ENCODE measurements around the gene RFC1.
"Not testable (repeated sequence)": the region's sequence is repeated elsewhere in the genome, so short reads cannot be mapped to it uniquely, and the experiment has no call there.

RFC1 gene

GRCh38 chr4:39365830-39366771 lies at the start of gene RFC1:
TSS of gene RFC1 (minus strand) at chr4:39366362. CDS start at chr4:39366241, 121 bp downstream.
- Mint-ChIP-seq H3K9me3 (peaks cover 7 to 11% of the 10 kb centered on the region in 2 donors), H3K4me3 (peak within 1 kb of the TSS; percentile 95 to 98), H3K27ac (peak within 1 kb of the TSS; percentile 97), H3K4me1 (peaks cover 45% of the 10 kb centered on the region), H3K27me3 (no peaks in the 10 kb centered on the region)
- ATAC-seq (peak; percentile 95), DNase-seq (peak; percentile 91 to 92)

- H3K4me3 Mint-ChIP-seq = no peak overlapping the region
- no peaks in the 10 kb centered on the region for H3K9me3 Mint-ChIP-seq
- no peaks in the 10 kb centered on the region for H3K4me1 Mint-ChIP-seq
- no peaks in the 10 kb centered on the region for H3K27me3 Mint-ChIP-seq
- DNase-seq = no peak
- H3K27ac Mint-ChIP-seq = no peak overlapping the region
- ATAC-seq = no peak
Observed at GRCh38 chr4:39415678-39416283, 49.6 kb upstream of the RFC1 start.

GRCh38 chr4:39411561-39411960 lies 45.4 kb upstream of the RFC1 start:
- DNase-seq, H3K27me3 Mint-ChIP-seq, H3K4me3 Mint-ChIP-seq, H3K4me1 Mint-ChIP-seq, H3K27ac Mint-ChIP-seq, ATAC-seq, H3K9me3 Mint-ChIP-seq: not testable (repeated sequence)

GRCh38 chr4:39410415-39410814 lies 44.3 kb upstream of the RFC1 start:
- H3K9me3 Mint-ChIP-seq = no peaks in the 10 kb centered on the region
- H3K27me3 Mint-ChIP-seq = no peaks in the 10 kb centered on the region
- DNase-seq = no peak
- no peak overlapping the region for H3K4me3 Mint-ChIP-seq
- no peaks in the 10 kb centered on the region for H3K4me1 Mint-ChIP-seq
- H3K27ac Mint-ChIP-seq = no peak overlapping the region
- ATAC-seq = no peak

- H3K27ac Mint-ChIP-seq = no peak overlapping the region
- no peak for ATAC-seq
- no peaks in the 10 kb centered on the region for H3K4me1 Mint-ChIP-seq
- no peaks in the 10 kb centered on the region for H3K27me3 Mint-ChIP-seq
- no peak for DNase-seq
- H3K9me3 Mint-ChIP-seq = no peaks in the 10 kb centered on the region
- no peak overlapping the region for H3K4me3 Mint-ChIP-seq
Observed at GRCh38 chr4:39407584-39407885, 41.4 kb upstream of the RFC1 start.

GRCh38 chr4:39406763-39407583 lies 40.8 kb upstream of the RFC1 start, which contains the start of gene KLB:
TSS of gene KLB (plus strand) at chr4:39406930. CDS start at chr4:39406950, 20 bp downstream.
- H3K27ac Mint-ChIP-seq = no peak within 1 kb of the TSS
- H3K4me3 Mint-ChIP-seq = no peak within 1 kb of the TSS
- ATAC-seq (no peak), DNase-seq (no peak)
- no peaks in the 10 kb centered on the region for H3K27me3 Mint-ChIP-seq
- H3K4me1 Mint-ChIP-seq = no peaks in the 10 kb centered on the region
- no peaks in the 10 kb centered on the region for H3K9me3 Mint-ChIP-seq

GRCh38 chr4:39401640-39402039 lies 35.5 kb upstream of the RFC1 start:
- H3K4me3 Mint-ChIP-seq, ATAC-seq, H3K4me1 Mint-ChIP-seq, H3K9me3 Mint-ChIP-seq, H3K27me3 Mint-ChIP-seq, DNase-seq, H3K27ac Mint-ChIP-seq: not testable (repeated sequence)

GRCh38 chr4:39394706-39395105 lies 28.5 kb upstream of the RFC1 start:
- H3K9me3 Mint-ChIP-seq = no peaks in the 10 kb centered on the region
- no peaks in the 10 kb centered on the region for H3K27me3 Mint-ChIP-seq

GRCh38 chr4:39390603-39391002 lies 24.4 kb upstream of the RFC1 start:
- H3K9me3 Mint-ChIP-seq = no peaks in the 10 kb centered on the region
- no peak for ATAC-seq
- DNase-seq = no peak
- no peak overlapping the region for H3K27ac Mint-ChIP-seq
- no peaks in the 10 kb centered on the region for H3K27me3 Mint-ChIP-seq
- no peaks in the 10 kb centered on the region for H3K4me1 Mint-ChIP-seq
- no peak overlapping the region for H3K4me3 Mint-ChIP-seq

More at GRCh38 chr4:39394706-39395105, 28.5 kb upstream of the RFC1 start:
- ATAC-seq = no peak
- DNase-seq = no peak
- Mint-ChIP-seq H3K4me3 (no peak overlapping the region), H3K27ac (no peak overlapping the region), H3K4me1 (no peaks in the 10 kb centered on the region)

- DNase-seq (no peak), ATAC-seq (no peak)
- peaks cover 17% of the 10 kb centered on the region for H3K27me3 Mint-ChIP-seq
- no peaks in the 10 kb centered on the region for H3K4me1 Mint-ChIP-seq
- H3K9me3 Mint-ChIP-seq = peaks cover 8 to 16% of the 10 kb centered on the region in 2 donors
- H3K4me3 Mint-ChIP-seq = no peak overlapping the region
- H3K27ac Mint-ChIP-seq = no peak overlapping the region
Observed at GRCh38 chr4:39384563-39384962, 18.4 kb upstream of the RFC1 start.

GRCh38 chr4:39383690-39384089 lies 17.5 kb upstream of the RFC1 start:
- Mint-ChIP-seq H3K27me3 (peaks cover 20% of the 10 kb centered on the region), H3K4me3 (no peak overlapping the region), H3K27ac (no peak overlapping the region), H3K4me1 (no peaks in the 10 kb centered on the region), H3K9me3 (peaks cover 12 to 18% of the 10 kb centered on the region in 2 donors)
- DNase-seq = no peak
- ATAC-seq = no peak

GRCh38 chr4:39375478-39375877 lies 9.3 kb upstream of the RFC1 start:
- no peak overlapping the region for H3K27ac Mint-ChIP-seq
- DNase-seq (no peak), ATAC-seq (no peak)
- no peaks in the 10 kb centered on the region for H3K4me1 Mint-ChIP-seq
- H3K9me3 Mint-ChIP-seq = peaks cover 30 to 37% of the 10 kb centered on the region in 2 donors
- no peak overlapping the region for H3K4me3 Mint-ChIP-seq
- H3K27me3 Mint-ChIP-seq = peaks cover 12% of the 10 kb centered on the region

- H3K27ac Mint-ChIP-seq = not testable (repeated sequence)
Observed at GRCh38 chr4:39371209-39371608, 5.0 kb upstream of the RFC1 start.

GRCh38 chr4:39369301-39369700 lies 3.1 kb upstream of the RFC1 start:
- ATAC-seq (no peak), DNase-seq (no peak)
- peaks cover 23 to 24% of the 10 kb centered on the region in 2 donors for H3K9me3 Mint-ChIP-seq
- no peak overlapping the region for H3K27ac Mint-ChIP-seq
- no peak overlapping the region for H3K4me3 Mint-ChIP-seq
- H3K4me1 Mint-ChIP-seq = peaks cover 20% of the 10 kb centered on the region
- no peaks in the 10 kb centered on the region for H3K27me3 Mint-ChIP-seq

More at GRCh38 chr4:39371209-39371608, 5.0 kb upstream of the RFC1 start:
- peaks cover 23 to 24% of the 10 kb centered on the region in 2 donors for H3K9me3 Mint-ChIP-seq
- H3K4me1 Mint-ChIP-seq, ATAC-seq, DNase-seq, H3K4me3 Mint-ChIP-seq, H3K27me3 Mint-ChIP-seq: not testable (repeated sequence)

- no peak overlapping the region for H3K27ac Mint-ChIP-seq
- H3K27me3 Mint-ChIP-seq = no peaks in the 10 kb centered on the region
- no peak for DNase-seq
- H3K4me3 Mint-ChIP-seq = peak overlapping the region in 1 of 2 donors; percentile 31
- H3K4me1 Mint-ChIP-seq = peaks cover 38% of the 10 kb centered on the region
- H3K9me3 Mint-ChIP-seq = peaks cover 17 to 22% of the 10 kb centered on the region in 2 donors
- no peak for ATAC-seq
Observed at GRCh38 chr4:39367166-39367565, 1.0 kb upstream of the RFC1 start.

All from stimulated activated naive CD8-positive, alpha-beta T cell treated with anti-CD3 and anti-CD28 coated beads, Interleukin-15, amount 100 ng/mL, for 72 hours (primary cell).